SK-N-SH (cell line): ENCODE results near the gene DIS3L2. TPM values are rescaled to one million over a fixed set of nuclear protein-coding genes. Genes with fewer than 3 reads are reported as not detected.

Source experiments
- CTCF ChIA-PET: fragments of 300-600, 350-600 bp; formaldehyde crosslinking; extraction: SDS; loops from one replicate; lab custom pipeline; 2021; lab: Yijun Ruan, JAX
- POLR2A ChIA-PET: fragments of 350-600 bp; sonication (Branson Sonifier 250); formaldehyde crosslinking; extraction: SDS; loops from one replicate; lab custom pipeline; 2020; ENCODE audit warnings: antibody characterized with exemption, inconsistent platforms; lab: Yijun Ruan, JAX
- DNase-seq: peaks from one replicate; pipeline ENCODE4 v3.0.0; 2012
- H2AFZ ChIP-seq: fragments of 200-600 bp; sonication (generic); 2 replicates; pipeline ENCODE4 v1.8.1; 2016; ENCODE audit warnings: antibody characterized with exemption, mild to moderate bottlenecking, low read depth
- H3F3A ChIP-seq: fragments of 200-600 bp; sonication (generic); replicated peaks from 2 replicates; pipeline ENCODE3; 2016; ENCODE audit warnings: antibody characterized with exemption, mild to moderate bottlenecking; ENCODE audit not compliant: insufficient read depth
- H3K27ac ChIP-seq, 2 experiments: fragments of 200-500 bp in 1 of 2; fragments of 200-600 bp in 1 of 2; sonication (Bioruptor generic) in 1 of 2; sonication (generic), shearing (Covaris generic) in 1 of 2; 2 replicates each; pipeline versions ENCODE4 v1.5.1 to v1.6.1; 2014 to 2016; ENCODE audit warnings: low read depth in 2 of 2, inconsistent platforms in 1 of 2, low read length in 1 of 2, mild to moderate bottlenecking in 1 of 2, mixed read lengths in 1 of 2
- H3K27me3 ChIP-seq: fragments of 200-600 bp; sonication (generic), shearing (Covaris generic); 2 replicates; pipeline ENCODE4 v1.6.1; 2016; ENCODE audit warnings: mixed run types; ENCODE audit not compliant: insufficient read depth
- H3K36me3 ChIP-seq, 2 experiments: fragments of 200-500 bp in 1 of 2; fragments of 200-600 bp in 1 of 2; sonication (Bioruptor generic) in 1 of 2; sonication (generic) in 1 of 2; replicated peaks in 1 of 2; 2 replicates each; pipeline versions ENCODE3 to v1.5.1; 2014 to 2016; ENCODE audit warnings: low read length in 1 of 2, mild to moderate bottlenecking in 1 of 2; ENCODE audit not compliant: insufficient read depth in 2 of 2, control insufficient read depth in 1 of 2
- H3K4me1 ChIP-seq, 2 experiments: fragments of 200-500 bp in 1 of 2; fragments of 200-600 bp in 1 of 2; sonication (Bioruptor generic) in 1 of 2; sonication (generic), shearing (Covaris generic) in 1 of 2; 2 replicates each; pipeline versions ENCODE4 v1.5.1 to v1.6.1; 2014 to 2016; ENCODE audit warnings: low read depth in 1 of 2, low read length in 1 of 2, mixed run types in 1 of 2; ENCODE audit not compliant: insufficient read depth in 2 of 2, control insufficient read depth in 1 of 2
- H3K4me2 ChIP-seq: fragments of 200-600 bp; sonication (generic), shearing (Covaris generic); 2 replicates; pipeline ENCODE4 v1.6.1; 2017; ENCODE audit warnings: mixed run types
- H3K4me3 ChIP-seq, 2 experiments: fragments of 200-500 bp in 1 of 2; fragments of 200-600 bp in 1 of 2; sonication (Bioruptor generic) in 1 of 2; sonication (generic), shearing (Covaris generic) in 1 of 2; 2 replicates each; pipeline versions ENCODE4 v1.5.1 to v1.8.1; 2014 to 2016; ENCODE audit warnings: low read depth in 2 of 2, inconsistent platforms in 1 of 2, low read length in 1 of 2, mild to moderate bottlenecking in 1 of 2, mixed read lengths in 1 of 2, moderate library complexity in 1 of 2
- H3K79me2 ChIP-seq: fragments of 200-600 bp; sonication (generic); 2 replicates; pipeline ENCODE4 v1.8.1; 2017; ENCODE audit warnings: mild to moderate bottlenecking; ENCODE audit not compliant: insufficient read depth
- H3K9ac ChIP-seq: fragments of 200-600 bp; sonication (generic); 2 replicates; pipeline ENCODE4 v1.6.1; 2017; ENCODE audit warnings: mixed run types
- H3K9me2 ChIP-seq: fragments of 200-600 bp; sonication (generic); 2 replicates; pipeline ENCODE4 v1.6.1; 2017; ENCODE audit warnings: mixed run types
- H3K9me3 ChIP-seq: fragments of 200-600 bp; sonication (generic); 2 replicates; pipeline ENCODE4 v1.6.1; 2017; ENCODE audit warnings: mixed run types, mild to moderate bottlenecking, moderate library complexity
- H4K20me1 ChIP-seq: fragments of 200-600 bp; sonication (generic); 2 replicates; pipeline ENCODE4 v1.6.1; 2017; ENCODE audit warnings: mild to moderate bottlenecking, mixed run types; ENCODE audit not compliant: insufficient read depth
- EP300 ChIP-seq, 2 experiments: IDR thresholded peaks; 2 replicates each; pipeline versions ENCODE4 v1.4.0 to v1.6.1; 2012; ENCODE audit warnings: borderline replicate concordance in 1 of 2, low read depth in 1 of 2, low read length in 1 of 2
- EZH2phosphoT487 ChIP-seq: fragments of 200-600 bp; sonication (generic); IDR thresholded peaks from 2 replicates; pipeline ENCODE4 v1.6.1; 2017; ENCODE audit warnings: low read depth, mixed run types, mild to moderate bottlenecking, antibody characterized with exemption, moderate library complexity, borderline replicate concordance
- FOXJ3 ChIP-seq: sonication (generic); formaldehyde crosslinking; IDR thresholded peaks from 2 replicates; pipeline ENCODE4 v1.5.1; 2020; ENCODE audit warnings: mild to moderate bottlenecking, missing genetic modification reagents
- FOXM1 ChIP-seq: IDR thresholded peaks from 2 replicates; pipeline ENCODE4 v1.4.0; 2012; ENCODE audit warnings: low read depth, mild to moderate bottlenecking
- GABPA ChIP-seq: IDR thresholded peaks from 2 replicates; pipeline ENCODE4 v1.4.0; 2012; ENCODE audit warnings: low read depth, mild to moderate bottlenecking
- MEF2A ChIP-seq: IDR thresholded peaks from 2 replicates; pipeline ENCODE4 v1.4.0; 2012; ENCODE audit warnings: low read depth, borderline replicate concordance
- MXI1 ChIP-seq: IDR thresholded peaks from 2 replicates; pipeline ENCODE4 v1.6.1; 2012; ENCODE audit warnings: mild to moderate bottlenecking, low read depth, low read length, improper control_type of control experiment
- NFIC ChIP-seq: IDR thresholded peaks from 2 replicates; pipeline ENCODE4 v1.4.0; 2012; ENCODE audit warnings: borderline replicate concordance
- POLR2AphosphoS5 ChIP-seq: IDR thresholded peaks from 2 replicates; pipeline ENCODE4 v1.6.1; 2012; ENCODE audit warnings: low read depth, low read length
- RAD21 ChIP-seq: IDR thresholded peaks from 2 replicates; pipeline ENCODE4 v1.6.1; 2012; ENCODE audit warnings: mild to moderate bottlenecking, low read length
- RFX5 ChIP-seq: IDR thresholded peaks from 2 replicates; pipeline ENCODE4 v1.6.1; 2012; ENCODE audit warnings: mild to moderate bottlenecking, improper control_type of control experiment, low read length
- RXRA ChIP-seq: IDR thresholded peaks from 2 replicates; pipeline ENCODE4 v1.4.0; 2012; ENCODE audit warnings: low read depth, mild to moderate bottlenecking, borderline replicate concordance
- TAF1 ChIP-seq: IDR thresholded peaks from 2 replicates; pipeline ENCODE4 v1.6.1; 2012; ENCODE audit warnings: low read depth, mild to moderate bottlenecking, low read length, moderate library complexity, borderline replicate concordance
- TCF12 ChIP-seq: IDR thresholded peaks from 2 replicates; pipeline ENCODE4 v1.4.0; 2012
- WGBS: methylation state at CpG from one replicate; pipeline ENCODE4 v1.1.6; 2017; ENCODE audit warnings: low lambda C conversion rate; 5-methylcytosine and 5-hydroxymethylcytosine counted together
- polyA plus RNA-seq, 3 experiments: library from polyadenylated mRNA; depleted of rRNA; stranded (reverse); fragments of >200 nt; gene quantifications; 2 replicates each; pipeline ENCODE4 v1.2.3, GENCODE V29; 2012
- TF ChIP-seq, protein P1 (sequence below): fragments of 200-600 bp; sonication (generic); IDR thresholded peaks from 2 replicates; pipeline ENCODE4 v1.6.1; 2017; ENCODE audit warnings: antibody characterized with exemption, mild to moderate bottlenecking, moderate library complexity
- TF ChIP-seq, protein P2 (sequence below): fragments of 150-350 bp; IDR thresholded peaks from 2 replicates; pipeline ENCODE4 v1.6.1; 2017; ENCODE audit warnings: antibody characterized with exemption, low read length, low read depth, borderline replicate concordance
- TF ChIP-seq, protein P3 (sequence below): fragments of 150-350 bp; IDR thresholded peaks from 2 replicates; pipeline ENCODE4 v1.6.1; 2016; ENCODE audit warnings: mild to moderate bottlenecking, low read depth, low read length
- TF ChIP-seq, protein P4 (sequence below): IDR thresholded peaks from 2 replicates; pipeline ENCODE4 v1.4.0; 2012; ENCODE audit warnings: low read depth, borderline replicate concordance
- TF ChIP-seq, protein P5 (sequence below): IDR thresholded peaks from 2 replicates; pipeline ENCODE4 v1.4.0; 2012; ENCODE audit warnings: low read depth

The DIS3L2 gene
- polyA plus RNA-seq, 1 of the 3 experiments (the other 2 are of a cell fraction) = 17.9 TPM

DNA sequence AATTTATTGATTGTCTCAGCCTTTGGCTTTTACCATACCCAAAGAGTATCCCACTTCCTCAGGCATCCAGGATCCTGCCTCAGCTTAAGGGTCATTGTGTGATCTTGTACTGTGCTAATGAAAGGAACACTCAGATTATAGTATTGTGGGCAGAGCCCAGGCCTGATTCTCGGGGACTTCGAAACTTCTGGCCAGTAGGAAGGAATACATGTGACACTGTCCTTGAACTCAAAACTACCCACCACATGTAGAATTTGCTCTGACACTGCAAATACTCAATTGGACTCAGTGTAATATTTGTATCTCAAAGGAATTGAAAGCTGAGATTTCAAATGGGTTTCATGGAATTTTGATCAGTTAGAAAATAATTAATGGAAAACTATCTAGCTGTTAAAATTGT lies 15.9 kb downstream of the DIS3L2 start:
- no peak for DNase-seq
- Histone ChIP-seq H3F3A (no peaks in the 10 kb centered on the region), H3K9me3 (no peaks in the 10 kb centered on the region)
- TF ChIP-seq MEF2A (no peak), RXRA (no peak), TAF1 (no peak), EZH2phosphoT487 (no peak)
- TF ChIP-seq, protein P1, sequence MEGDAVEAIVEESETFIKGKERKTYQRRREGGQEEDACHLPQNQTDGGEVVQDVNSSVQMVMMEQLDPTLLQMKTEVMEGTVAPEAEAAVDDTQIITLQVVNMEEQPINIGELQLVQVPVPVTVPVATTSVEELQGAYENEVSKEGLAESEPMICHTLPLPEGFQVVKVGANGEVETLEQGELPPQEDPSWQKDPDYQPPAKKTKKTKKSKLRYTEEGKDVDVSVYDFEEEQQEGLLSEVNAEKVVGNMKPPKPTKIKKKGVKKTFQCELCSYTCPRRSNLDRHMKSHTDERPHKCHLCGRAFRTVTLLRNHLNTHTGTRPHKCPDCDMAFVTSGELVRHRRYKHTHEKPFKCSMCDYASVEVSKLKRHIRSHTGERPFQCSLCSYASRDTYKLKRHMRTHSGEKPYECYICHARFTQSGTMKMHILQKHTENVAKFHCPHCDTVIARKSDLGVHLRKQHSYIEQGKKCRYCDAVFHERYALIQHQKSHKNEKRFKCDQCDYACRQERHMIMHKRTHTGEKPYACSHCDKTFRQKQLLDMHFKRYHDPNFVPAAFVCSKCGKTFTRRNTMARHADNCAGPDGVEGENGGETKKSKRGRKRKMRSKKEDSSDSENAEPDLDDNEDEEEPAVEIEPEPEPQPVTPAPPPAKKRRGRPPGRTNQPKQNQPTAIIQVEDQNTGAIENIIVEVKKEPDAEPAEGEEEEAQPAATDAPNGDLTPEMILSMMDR = no peak
- TF ChIP-seq, protein P2, sequence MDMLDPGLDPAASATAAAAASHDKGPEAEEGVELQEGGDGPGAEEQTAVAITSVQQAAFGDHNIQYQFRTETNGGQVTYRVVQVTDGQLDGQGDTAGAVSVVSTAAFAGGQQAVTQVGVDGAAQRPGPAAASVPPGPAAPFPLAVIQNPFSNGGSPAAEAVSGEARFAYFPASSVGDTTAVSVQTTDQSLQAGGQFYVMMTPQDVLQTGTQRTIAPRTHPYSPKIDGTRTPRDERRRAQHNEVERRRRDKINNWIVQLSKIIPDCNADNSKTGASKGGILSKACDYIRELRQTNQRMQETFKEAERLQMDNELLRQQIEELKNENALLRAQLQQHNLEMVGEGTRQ = no peak
- TF ChIP-seq, all 33 proteins: peak for 0
- no peak overlapping the region for H3K4me2 ChIP-seq
- WGBS = 95% methylated on average over 2 of the region's 2 CpGs
- H3K9me2 ChIP-seq = no peaks in the 10 kb centered on the region
- peaks cover 0 to 6% of the 10 kb centered on the region in 2 experiments for H3K36me3 ChIP-seq
- H4K20me1 ChIP-seq = no peaks in the 10 kb centered on the region
- no peak overlapping the region for H3K4me3 ChIP-seq
- no peak overlapping the region for H3K9ac ChIP-seq
- POLR2A ChIA-PET = no interaction called here
- no peaks in the 10 kb centered on the region for H3K27me3 ChIP-seq
- H2AFZ ChIP-seq = no peak overlapping the region
- no peaks in the 10 kb centered on the region for H3K4me1 ChIP-seq
- H3K27ac ChIP-seq = no peak overlapping the region
- CTCF ChIA-PET = interaction anchor here (0.6 kb wide), 1 partner anchor 262 kb away, joined by 3 read pairs; no protein-coding TSS in a partner anchor
- H3K79me2 ChIP-seq = peaks cover 49% of the 10 kb centered on the region

DNA sequence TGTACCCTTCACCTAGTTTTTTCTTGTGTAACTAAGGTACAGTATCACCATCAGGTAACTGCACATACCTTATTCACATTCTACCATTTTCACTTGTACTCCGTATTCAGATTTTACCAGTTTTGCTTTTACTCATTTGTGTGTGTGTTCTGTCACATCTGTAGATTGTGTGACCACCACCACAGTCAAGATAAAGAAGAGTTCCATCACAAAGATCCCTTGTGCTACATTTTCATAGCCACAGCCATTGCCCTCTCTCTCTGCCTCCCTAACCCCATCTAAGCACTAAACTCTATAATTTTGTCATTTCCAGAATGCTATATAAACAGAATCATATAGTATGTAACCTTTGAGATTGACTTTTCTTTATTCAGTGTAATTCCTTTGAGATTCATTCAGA lies 23.5 kb downstream of the DIS3L2 start:
- H3K9me3 ChIP-seq = no peaks in the 10 kb centered on the region
- no peak overlapping the region for H3K4me3 ChIP-seq
- POLR2A ChIA-PET = no interaction called here
- H3K27ac ChIP-seq = no peak overlapping the region
- H3K27me3 ChIP-seq = no peaks in the 10 kb centered on the region
- H3K4me1 ChIP-seq = peaks cover 0 to 7% of the 10 kb centered on the region in 2 experiments; a peak in 3 of 4 replicates
- no peak for DNase-seq
- H3K9ac ChIP-seq = no peak overlapping the region
- H3K36me3 ChIP-seq = no peaks in the 10 kb centered on the region
- peaks cover 2% of the 10 kb centered on the region for H3F3A ChIP-seq
- CTCF ChIA-PET = no interaction called here
- H4K20me1 ChIP-seq = peaks cover 17% of the 10 kb centered on the region; the same call in 1 of the 2 replicates
- H3K79me2 ChIP-seq = peaks cover 82% of the 10 kb centered on the region
- 39% methylated on average over 1 of the region's 1 CpG for WGBS
- no peak overlapping the region for H3K4me2 ChIP-seq
- H3K9me2 ChIP-seq = no peaks in the 10 kb centered on the region
- H2AFZ ChIP-seq = no peak overlapping the region
- no peak for TF ChIP-seq EZH2phosphoT487
- TF ChIP-seq, protein P3, sequence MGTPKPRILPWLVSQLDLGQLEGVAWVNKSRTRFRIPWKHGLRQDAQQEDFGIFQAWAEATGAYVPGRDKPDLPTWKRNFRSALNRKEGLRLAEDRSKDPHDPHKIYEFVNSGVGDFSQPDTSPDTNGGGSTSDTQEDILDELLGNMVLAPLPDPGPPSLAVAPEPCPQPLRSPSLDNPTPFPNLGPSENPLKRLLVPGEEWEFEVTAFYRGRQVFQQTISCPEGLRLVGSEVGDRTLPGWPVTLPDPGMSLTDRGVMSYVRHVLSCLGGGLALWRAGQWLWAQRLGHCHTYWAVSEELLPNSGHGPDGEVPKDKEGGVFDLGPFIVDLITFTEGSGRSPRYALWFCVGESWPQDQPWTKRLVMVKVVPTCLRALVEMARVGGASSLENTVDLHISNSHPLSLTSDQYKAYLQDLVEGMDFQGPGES = no peak
- no peak for TF ChIP-seq RXRA
- no peak for TF ChIP-seq RFX5
- no peak for TF ChIP-seq TCF12
- TF ChIP-seq, protein P4, sequence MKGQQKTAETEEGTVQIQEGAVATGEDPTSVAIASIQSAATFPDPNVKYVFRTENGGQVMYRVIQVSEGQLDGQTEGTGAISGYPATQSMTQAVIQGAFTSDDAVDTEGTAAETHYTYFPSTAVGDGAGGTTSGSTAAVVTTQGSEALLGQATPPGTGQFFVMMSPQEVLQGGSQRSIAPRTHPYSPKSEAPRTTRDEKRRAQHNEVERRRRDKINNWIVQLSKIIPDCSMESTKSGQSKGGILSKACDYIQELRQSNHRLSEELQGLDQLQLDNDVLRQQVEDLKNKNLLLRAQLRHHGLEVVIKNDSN = no peak
- no peak for TF ChIP-seq FOXM1
- no peak for TF ChIP-seq GABPA
- no peak for TF ChIP-seq NFIC
- TF ChIP-seq MXI1 = no peak
- no peak for TF ChIP-seq MEF2A
- no peak for TF ChIP-seq RAD21
- no peak for TF ChIP-seq TAF1
- no peak for TF ChIP-seq EP300 (IDR thresholded peaks at IDR 0.05; ENCODE audit: borderline replicate concordance in 1 of 2, low read depth in 1 of 2, low read length in 1 of 2)
- TF ChIP-seq POLR2AphosphoS5 = no peak
- no peak for TF ChIP-seq FOXJ3
- TF ChIP-seq, protein P5, sequence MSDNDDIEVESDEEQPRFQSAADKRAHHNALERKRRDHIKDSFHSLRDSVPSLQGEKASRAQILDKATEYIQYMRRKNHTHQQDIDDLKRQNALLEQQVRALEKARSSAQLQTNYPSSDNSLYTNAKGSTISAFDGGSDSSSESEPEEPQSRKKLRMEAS = no peak
